A549 treated with AZD9567 at 1 μM for 4 hours (cell line): ENCODE measurements around the gene ODAD3. TPM values are rescaled to one million over a fixed set of nuclear protein-coding genes. Genes with fewer than 3 reads are reported as not detected.

Source experiments
- total RNA-seq: library from RNA; stranded (reverse); fragments of 200-300 nt; extraction: Qiagen RNA extraction; gene quantifications from 5 replicates; pipeline ENCODE4 v1.2.3, GENCODE V29; 2022; ENCODE audit not compliant: insufficient read depth

ODAD3 gene
- 0.67 to 1.9 TPM (median 1.1 TPM) in 4 of 5 replicates, not detected in the other for total RNA-seq

DNA sequence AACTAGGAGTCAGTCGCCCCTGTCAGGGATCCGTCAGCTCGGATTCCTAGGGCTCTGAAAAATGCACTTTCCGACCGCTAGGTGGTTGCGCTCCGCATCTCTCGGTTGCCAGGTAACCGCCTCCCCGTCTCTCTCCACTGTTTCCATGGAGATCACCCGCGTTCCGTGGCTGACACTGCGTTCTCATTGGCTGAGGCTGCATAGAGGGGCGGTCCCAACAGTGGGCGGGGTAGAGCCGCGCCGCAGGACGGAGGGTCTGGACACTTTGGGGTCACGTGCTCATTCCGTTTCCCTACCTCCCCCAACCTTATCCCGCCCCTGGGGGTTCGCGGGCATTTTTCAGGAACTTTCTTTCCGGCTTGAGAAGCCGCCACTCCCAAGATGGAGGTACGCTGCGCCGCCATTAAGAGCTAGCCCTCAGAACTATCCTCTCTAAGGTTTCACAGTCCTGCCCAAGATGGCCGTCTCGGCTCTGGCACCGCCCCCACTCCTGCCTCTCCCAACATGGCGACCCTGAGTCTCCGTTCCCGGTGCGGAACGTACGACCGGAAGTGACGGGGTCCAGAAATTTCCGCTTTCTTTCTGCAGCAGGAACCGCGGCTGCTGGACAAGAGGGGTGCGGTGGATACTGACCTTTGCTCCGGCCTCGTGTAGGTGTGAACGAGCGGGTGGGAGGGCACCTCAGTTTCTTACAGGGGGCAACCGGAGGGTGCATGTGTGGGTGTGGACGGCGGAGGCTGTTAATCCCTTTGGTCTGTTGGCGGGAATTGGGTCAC, at the start of gene ODAD3, which contains the start of gene PRKCSH:
Gene ODAD3, minus strand, starts transcription at position 65 of the 776 bp plus-strand sequence. CDS start 105 bp downstream, outside the sequence.
Gene PRKCSH, plus strand, starts transcription at position 579 of the 776 bp plus-strand sequence. CDS start 483 bp downstream, outside the sequence.

DNA sequence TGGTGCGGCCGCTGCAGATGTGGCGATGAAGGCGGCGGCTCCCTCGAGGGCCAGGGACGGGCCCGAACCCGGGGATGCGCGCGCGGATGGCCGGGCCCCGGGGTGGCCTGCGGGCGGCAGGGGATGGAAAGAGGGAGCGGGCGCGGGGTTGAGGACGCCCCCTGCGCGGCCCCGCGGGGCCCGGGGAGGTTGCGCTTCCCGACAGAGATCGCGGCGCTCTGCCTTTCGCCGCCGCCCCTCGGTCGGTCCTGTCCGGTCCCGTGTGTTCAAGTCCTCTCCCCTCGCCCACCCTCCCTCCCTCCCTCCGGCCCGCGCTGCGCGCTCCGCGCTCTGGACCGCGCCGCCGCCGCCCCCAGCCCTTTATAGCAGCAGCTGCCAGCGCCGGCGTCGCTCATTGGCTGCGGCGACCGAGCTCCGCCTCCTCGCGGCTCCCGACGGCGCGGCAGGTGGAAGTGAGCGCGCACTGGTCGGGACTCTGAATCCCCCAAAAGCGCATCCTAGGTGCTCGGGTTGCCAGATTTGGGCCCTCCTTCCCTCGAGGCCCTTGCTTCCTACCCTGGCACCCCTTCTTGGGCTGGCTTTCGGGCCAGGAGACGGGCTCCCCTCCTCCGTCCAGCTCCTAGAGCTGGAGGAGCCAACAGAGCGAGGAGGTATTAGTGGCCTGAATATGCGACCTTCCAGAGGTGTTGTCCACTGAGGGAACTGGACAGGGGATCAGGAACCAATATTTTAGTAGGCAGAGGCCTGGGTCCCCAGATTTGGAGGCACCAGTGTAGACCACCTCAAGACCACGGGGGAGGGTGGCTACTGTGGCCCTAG, 46.0 kb upstream of the ODAD3 start, which contains the start of gene ELAVL3:
Gene ELAVL3, minus strand, starts transcription at position 332 of the 819 bp plus-strand sequence. CDS start 438 bp downstream, outside the sequence.

DNA sequence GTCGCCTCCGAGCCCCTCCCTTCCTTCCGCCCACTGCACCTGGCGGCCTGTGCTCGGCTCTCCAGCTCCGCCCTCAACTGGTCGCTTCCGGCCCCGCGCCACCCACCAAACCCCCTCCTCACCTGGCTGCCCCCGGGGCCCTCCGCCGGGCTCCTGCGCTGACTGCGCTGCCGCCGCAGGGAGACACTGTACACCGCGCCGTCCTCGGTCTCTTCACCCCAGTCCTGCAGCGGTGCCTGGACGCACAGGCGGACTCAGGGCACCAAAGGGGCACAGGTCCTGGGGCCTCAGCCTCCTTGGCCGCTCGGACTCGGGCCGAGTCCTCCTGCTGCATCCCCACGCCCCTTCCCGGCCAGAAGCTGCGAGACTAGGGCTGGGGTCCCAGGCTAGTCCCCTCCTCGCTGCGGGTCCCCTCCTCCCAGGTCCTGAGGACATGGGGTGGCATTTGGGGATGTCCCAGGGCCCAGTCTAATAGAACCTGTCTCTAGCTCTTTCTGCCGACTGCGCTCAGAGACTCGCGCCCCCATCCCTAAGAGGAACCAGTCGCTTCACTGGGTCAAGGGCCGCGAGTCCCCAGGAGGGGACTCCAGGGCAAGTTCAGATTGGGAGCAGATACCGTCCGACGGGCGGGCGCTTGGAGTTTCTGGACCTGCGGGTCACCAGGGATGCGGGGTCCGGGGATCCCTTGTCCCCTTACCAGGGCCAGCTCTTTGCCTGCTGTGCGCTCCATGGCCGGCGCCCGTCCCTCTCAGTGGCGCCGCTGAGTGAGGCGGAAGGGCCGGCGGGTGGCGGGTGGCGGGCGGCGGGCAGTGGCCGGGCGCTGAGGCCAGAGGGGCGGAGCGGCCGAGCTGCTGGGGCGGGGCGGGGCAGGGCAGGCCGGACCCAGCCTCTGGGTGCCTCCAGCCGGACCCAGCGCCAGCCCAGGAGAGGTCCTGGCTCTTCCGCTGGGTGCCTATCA, 16.1 kb downstream of the ODAD3 start, which contains the start of gene RGL3:
Gene RGL3, minus strand, starts transcription at position 766 of the 958 bp plus-strand sequence. Its CDS starts 36 bp downstream, at position 730.

DNA sequence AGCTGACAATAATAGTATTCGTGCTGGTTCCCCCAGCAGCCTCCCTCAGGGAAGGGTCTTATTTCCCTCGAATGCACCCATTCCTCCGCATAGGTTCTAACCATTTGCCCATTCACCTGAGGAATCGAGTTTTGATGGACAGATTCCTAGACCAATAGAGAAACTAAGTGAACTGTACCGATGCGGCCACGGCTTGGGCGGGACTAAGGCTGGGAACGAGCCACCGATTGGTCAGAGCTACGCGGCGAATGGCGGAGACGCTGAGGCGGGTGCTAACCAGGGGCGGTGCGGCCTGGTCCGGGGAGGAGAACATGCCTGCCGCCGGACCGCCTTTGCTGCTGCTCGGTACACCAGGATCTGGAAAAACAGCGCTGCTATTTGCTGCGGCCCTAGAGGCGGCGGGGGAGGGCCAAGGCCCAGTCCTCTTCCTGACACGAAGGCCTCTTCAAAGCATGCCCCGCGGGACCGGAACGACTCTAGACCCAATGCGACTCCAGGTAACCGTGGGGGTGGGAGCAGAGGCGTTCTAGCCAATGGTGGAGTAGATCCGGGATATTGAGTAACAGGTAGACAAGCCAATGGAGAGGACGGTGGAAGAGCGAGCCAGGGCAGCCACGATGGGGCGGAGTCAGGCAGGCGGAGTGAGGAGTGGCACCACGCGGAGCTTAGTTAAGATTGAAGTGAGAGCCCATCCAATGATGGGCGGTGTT, 60.3 kb downstream of the ODAD3 start, which contains the start of gene SWSAP1:
Gene SWSAP1, plus strand, starts transcription at position 234 of the 710 bp plus-strand sequence. Its CDS starts 15 bp downstream, at position 249.

Other genes starting within 250 kb of the ODAD3 start
- gene KANK2, start 237.6 kb downstream of the ODAD3 start, total RNA-seq = 32.9 to 46.1 TPM (median 40.7 TPM) in 5 replicates
- not detected in 5 replicates for gene ANGPTL8, start 195.5 kb downstream of the ODAD3 start, total RNA-seq
- gene DOCK6, start 172.6 kb downstream of the ODAD3 start, total RNA-seq = 7.8 to 12.7 TPM (median 8.8 TPM) in 5 replicates
- not detected in 5 replicates for gene TSPAN16, start 139.0 kb downstream of the ODAD3 start, total RNA-seq
- gene RAB3D, start 95.5 kb downstream of the ODAD3 start, total RNA-seq = 3.0 to 5.3 TPM (median 3.1 TPM) in 5 replicates
- 105 to 129 TPM (median 110 TPM) in 5 replicates for gene TMEM205, start 88.9 kb downstream of the ODAD3 start, total RNA-seq
- gene CCDC159, start 88.6 kb downstream of the ODAD3 start, total RNA-seq = 4.3 to 5.2 TPM (median 4.6 TPM) in 4 of 5 replicates, not detected in the other
- gene PLPPR2, start 79.7 kb downstream of the ODAD3 start, total RNA-seq = 9.8 to 10.4 TPM (median 10.2 TPM) in 5 replicates
- gene SWSAP1, start 60.5 kb downstream of the ODAD3 start, total RNA-seq = 2.1 to 2.3 TPM (median 2.2 TPM) in 4 of 5 replicates, not detected in the other
- gene EPOR, start 50.8 kb downstream of the ODAD3 start, total RNA-seq = 3.7 to 6.2 TPM (median 4.5 TPM) in 5 replicates
- gene RGL3, start 15.8 kb downstream of the ODAD3 start, total RNA-seq = 1.5 to 3.1 TPM (median 1.9 TPM) in 5 replicates
- gene PRKCSH, start 514 bp upstream of the ODAD3 start, total RNA-seq = 250 to 268 TPM (median 262 TPM) in 5 replicates
- 0.06 to 0.15 TPM (median 0.08 TPM) in 4 of 5 replicates, not detected in the other for gene ELAVL3, start 45.9 kb upstream of the ODAD3 start, total RNA-seq
- gene ZNF653, start 70.7 kb upstream of the ODAD3 start, total RNA-seq = 2.3 to 4.9 TPM (median 4.1 TPM) in 5 replicates
- 28.3 to 37.6 TPM (median 32.1 TPM) in 5 replicates for gene ECSIT, start 94.0 kb upstream of the ODAD3 start, total RNA-seq
- 0.24 to 0.37 TPM (median 0.31 TPM) in 4 of 5 replicates, not detected in the other for gene CNN1, start 103.7 kb upstream of the ODAD3 start, total RNA-seq
- 99.5 to 130 TPM (median 110 TPM) in 5 replicates for gene ELOF1, start 124.1 kb upstream of the ODAD3 start, total RNA-seq
- gene ACP5, start 142.5 kb upstream of the ODAD3 start, total RNA-seq = 0.24 to 0.40 TPM (median 0.32 TPM) in 4 of 5 replicates, not detected in the other
- 3.9 to 6.2 TPM (median 4.2 TPM) in 5 replicates for gene ZNF627, start 162.4 kb upstream of the ODAD3 start, total RNA-seq